ENCODE data around the gene CD84. TPM values are rescaled to one million over a fixed set of nuclear protein-coding genes. Genes with fewer than 3 reads are reported as not detected.
"Not testable (repeated sequence)": the region's sequence is repeated elsewhere in the genome, so short reads cannot be mapped to it uniquely, and the experiment has no call there.

CD84 gene
- polyA plus RNA-seq, 3 donors, result 14.5 to 33.5 (median 31.8) TPM

DNA sequence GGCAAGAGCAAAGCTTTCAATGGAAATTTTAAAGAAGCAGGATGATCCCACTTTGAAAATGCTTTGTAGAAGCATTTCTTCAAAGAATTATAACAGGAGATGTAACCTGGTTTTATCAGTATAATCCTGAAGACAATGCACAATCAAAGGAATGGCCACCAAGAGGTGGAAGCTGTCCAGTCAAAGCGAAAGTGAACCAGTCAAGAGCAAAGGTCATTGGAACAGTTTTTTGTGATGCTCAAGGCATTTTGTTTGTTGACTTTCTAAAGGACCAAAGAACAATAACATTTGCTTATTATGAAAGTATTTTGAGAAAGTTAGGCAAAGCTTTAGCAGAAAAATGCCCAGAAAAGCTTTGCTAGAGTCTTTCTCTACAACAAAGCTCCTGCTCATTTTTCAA is 5.5 kb upstream of the CD84 start:
- H3K4me1 ChIP-seq (ENCODE audit: control insufficient read depth in 1 of 2, insufficient read depth in 2 of 2, low read length in 2 of 2), result peaks cover 18 to 35% of the 10 kb centered on the region in 2 donors
- Mint-ChIP-seq H3K4me1 (peaks cover 37% of the 10 kb centered on the region), H3K27me3 (ENCODE audit: low read depth in 3 of 3) (peaks cover 0 to 1% (median 0%) of the 10 kb centered on the region in 3 donors), H3K4me3 (no peak overlapping the region), H3K9me3 (peaks cover 0 to 9% (median 2%) of the 10 kb centered on the region in 7 donors), H3K27ac (no peak overlapping the region), H3K36me3 (peaks cover 0 to 4% of the 10 kb centered on the region in 2 donors)
- no peak overlapping the region for H3K4me2 ChIP-seq (replicated peaks; ENCODE audit: extremely low read depth, low read length, poor library complexity, severe bottlenecking)
- no peak overlapping the region for H3K4me3 ChIP-seq (replicated peaks in 1 of 3; ENCODE audit: low read depth in 2 of 3, low read length in 3 of 3)
- H2AFZ ChIP-seq (ENCODE audit: insufficient read depth, low read depth, low read length, poor library complexity, severe bottlenecking), result no peak overlapping the region
- H3K27me3 ChIP-seq (ENCODE audit: control insufficient read depth in 2 of 2, insufficient read depth in 2 of 2, low read length in 2 of 2), result no peaks in the 10 kb centered on the region
- H3K36me3 ChIP-seq (replicated peaks in 1 of 2; ENCODE audit: control insufficient read depth in 1 of 2, insufficient read depth in 2 of 2, low read length in 2 of 2), result no peaks in the 10 kb centered on the region
- no peak for DNase-seq
- no peaks in the 10 kb centered on the region for H4K20me1 ChIP-seq (ENCODE audit: insufficient read depth, low read length)
- TF ChIP-seq, protein P1, sequence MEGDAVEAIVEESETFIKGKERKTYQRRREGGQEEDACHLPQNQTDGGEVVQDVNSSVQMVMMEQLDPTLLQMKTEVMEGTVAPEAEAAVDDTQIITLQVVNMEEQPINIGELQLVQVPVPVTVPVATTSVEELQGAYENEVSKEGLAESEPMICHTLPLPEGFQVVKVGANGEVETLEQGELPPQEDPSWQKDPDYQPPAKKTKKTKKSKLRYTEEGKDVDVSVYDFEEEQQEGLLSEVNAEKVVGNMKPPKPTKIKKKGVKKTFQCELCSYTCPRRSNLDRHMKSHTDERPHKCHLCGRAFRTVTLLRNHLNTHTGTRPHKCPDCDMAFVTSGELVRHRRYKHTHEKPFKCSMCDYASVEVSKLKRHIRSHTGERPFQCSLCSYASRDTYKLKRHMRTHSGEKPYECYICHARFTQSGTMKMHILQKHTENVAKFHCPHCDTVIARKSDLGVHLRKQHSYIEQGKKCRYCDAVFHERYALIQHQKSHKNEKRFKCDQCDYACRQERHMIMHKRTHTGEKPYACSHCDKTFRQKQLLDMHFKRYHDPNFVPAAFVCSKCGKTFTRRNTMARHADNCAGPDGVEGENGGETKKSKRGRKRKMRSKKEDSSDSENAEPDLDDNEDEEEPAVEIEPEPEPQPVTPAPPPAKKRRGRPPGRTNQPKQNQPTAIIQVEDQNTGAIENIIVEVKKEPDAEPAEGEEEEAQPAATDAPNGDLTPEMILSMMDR (IDR thresholded peaks at IDR 0.05), result no peak
- H3K27ac ChIP-seq (ENCODE audit: low read depth in 1 of 2, low read length in 2 of 2), result no peak overlapping the region
- H3K9me3 ChIP-seq (replicated peaks in 1 of 2; ENCODE audit: control insufficient read depth in 1 of 2, insufficient read depth in 1 of 2, low read length in 2 of 2), result no peaks in the 10 kb centered on the region
- no peak overlapping the region for H3K9ac ChIP-seq (ENCODE audit: insufficient read depth, low read length, poor library complexity, severe bottlenecking)
- no peaks in the 10 kb centered on the region for H3K79me2 ChIP-seq (ENCODE audit: insufficient read depth, low read length)
- intact Hi-C loops (cut with micrococcal nuclease), result no loop called here
- no CpG with 5 or more reads among the region's 1 CpG for WGBS (ENCODE audit: insufficient coverage)

DNA sequence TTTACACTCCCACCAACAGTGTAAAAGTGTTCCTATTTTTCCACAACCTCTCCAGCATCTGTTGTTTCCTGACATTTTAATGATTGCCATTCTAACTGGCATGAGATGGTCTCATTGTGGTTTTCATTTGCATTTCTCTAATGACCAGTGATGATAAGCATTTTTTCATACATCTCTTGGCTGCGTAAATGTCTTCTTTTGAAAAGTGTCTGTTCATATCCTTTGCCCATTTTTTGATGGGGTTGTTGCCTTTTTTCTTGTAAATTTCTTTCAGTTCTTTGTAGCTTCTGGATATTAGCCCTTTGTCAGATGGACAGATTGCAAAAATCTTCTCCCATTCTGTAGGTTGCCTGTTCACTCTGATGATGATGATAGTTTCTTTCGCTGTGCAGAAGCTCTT is 3.7 kb upstream of the CD84 start:
- H4K20me1 ChIP-seq (ENCODE audit: insufficient read depth, low read length); H3K27ac Mint-ChIP-seq; H3K4me2 ChIP-seq (replicated peaks; ENCODE audit: extremely low read depth, low read length, poor library complexity, severe bottlenecking); intact Hi-C loops (cut with micrococcal nuclease); H3K4me3 ChIP-seq (replicated peaks in 1 of 3; ENCODE audit: low read depth in 2 of 3, low read length in 3 of 3); DNase-seq; H3K36me3 Mint-ChIP-seq; H3K27ac ChIP-seq (ENCODE audit: low read depth in 1 of 2, low read length in 2 of 2); H3K27me3 Mint-ChIP-seq (ENCODE audit: low read depth in 3 of 3); H3K9me3 ChIP-seq (replicated peaks in 1 of 2; ENCODE audit: control insufficient read depth in 1 of 2, insufficient read depth in 1 of 2, low read length in 2 of 2); H3K27me3 ChIP-seq (ENCODE audit: control insufficient read depth in 2 of 2, insufficient read depth in 2 of 2, low read length in 2 of 2); H3K9ac ChIP-seq (ENCODE audit: insufficient read depth, low read length, poor library complexity, severe bottlenecking); H2AFZ ChIP-seq (ENCODE audit: insufficient read depth, low read depth, low read length, poor library complexity, severe bottlenecking); H3K4me3 Mint-ChIP-seq; H3K36me3 ChIP-seq (replicated peaks in 1 of 2; ENCODE audit: control insufficient read depth in 1 of 2, insufficient read depth in 2 of 2, low read length in 2 of 2); H3K9me3 Mint-ChIP-seq: not testable (repeated sequence)
- Histone ChIP-seq H3K4me1 (ENCODE audit: control insufficient read depth in 1 of 2, insufficient read depth in 2 of 2, low read length in 2 of 2) (peaks cover 20 to 34% of the 10 kb centered on the region in 2 donors), H3K79me2 (ENCODE audit: insufficient read depth, low read length) (peaks cover 14% of the 10 kb centered on the region)
- H3K4me1 Mint-ChIP-seq, result peaks cover 33% of the 10 kb centered on the region
- no CpG with 5 or more reads among the region's 2 CpGs for WGBS (ENCODE audit: insufficient coverage)

Measured in CD14-positive monocyte (primary cell).